ENCODE data around the gene LHB.

DNA sequence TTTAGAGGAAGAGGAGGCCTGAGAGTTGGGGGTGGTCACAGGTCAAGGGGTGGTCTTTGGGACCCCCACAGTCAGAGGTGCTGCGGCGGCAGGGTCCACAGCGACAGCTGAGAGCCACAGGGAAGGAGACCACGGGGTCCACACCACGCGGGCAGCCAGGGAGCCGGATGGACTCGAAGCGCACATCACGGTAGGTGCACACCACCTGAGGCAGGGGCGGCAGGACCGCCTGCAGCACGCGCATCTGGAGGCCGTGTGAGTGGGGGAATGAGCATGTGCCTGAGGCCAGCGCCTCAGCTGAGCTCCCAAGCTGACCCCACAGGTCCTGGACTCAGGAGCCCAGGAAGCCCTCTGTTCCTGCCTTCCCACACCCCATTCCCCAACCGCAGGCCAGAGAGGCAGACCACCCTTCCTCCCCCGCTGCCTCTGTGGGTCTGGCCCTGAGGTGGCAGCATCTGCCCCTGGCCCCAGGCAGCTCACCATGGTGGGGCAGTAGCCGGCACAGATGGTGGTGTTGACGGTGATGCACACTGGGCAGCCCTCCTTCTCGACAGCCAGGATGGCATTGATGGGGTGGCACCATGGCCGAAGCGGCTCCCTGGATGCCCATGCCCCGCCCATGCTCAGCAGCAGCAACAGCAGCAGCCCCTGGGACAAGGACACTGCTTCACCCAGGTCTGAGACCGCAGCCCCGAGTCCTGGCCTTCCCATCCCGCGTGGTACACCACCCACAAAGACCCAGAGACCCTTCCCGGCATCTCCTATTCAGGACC lies 638 bp downstream of the LHB start:
- TF ChIP-seq CTCF (conservative IDR thresholded peaks at IDR 0.05 in 1 of 2, IDR thresholded peaks at IDR 0.05 in 1 of 2; ENCODE audit: low read depth in 1 of 2, low read length in 2 of 2): no peak
- no peak for TF ChIP-seq EZH2 (IDR thresholded peaks at IDR 0.05; ENCODE audit: low read length, missing control alignments)
